NCI-H2196 treated with DMSO at 0.1 percent for 48 hours (cell line): ENCODE results near the gene BOLA2B.
"Not testable (repeated sequence)": the region's sequence is repeated elsewhere in the genome, so short reads cannot be mapped to it uniquely, and the experiment has no call there.

Source experiments
- DNase-seq: peaks from one replicate; lab custom pipeline; 2025; ENCODE audit not compliant: unreplicated experiment; lab: John Stamatoyannopoulos, UW

Gene BOLA2B

DNA sequence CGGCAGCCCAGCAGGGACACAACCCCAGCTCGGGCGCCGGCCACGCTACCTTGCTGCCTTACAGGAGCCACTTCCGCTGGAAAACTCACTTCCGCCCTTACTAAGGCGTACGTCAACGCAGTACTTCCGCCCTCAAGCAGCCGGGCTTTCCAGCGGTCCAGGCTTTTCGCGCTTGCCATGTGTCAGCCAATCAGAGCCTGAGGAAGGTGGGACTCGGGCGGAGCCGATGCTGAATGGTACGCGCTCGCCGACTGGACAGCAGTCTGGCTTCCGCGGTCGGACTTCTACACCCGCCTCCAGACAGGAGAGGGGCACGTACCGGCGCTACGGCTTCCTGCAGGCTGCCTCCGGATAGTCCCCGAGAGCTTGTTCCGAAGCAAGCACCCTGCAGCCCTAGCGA is at the start of gene BOLA2B, which contains the start of gene SLX1A:
Gene BOLA2B, minus strand, starts transcription at position 52 of the 400 bp plus-strand sequence. CDS start 71 bp downstream, outside the sequence.
Gene SLX1A, plus strand, starts transcription at position 261 of the 400 bp plus-strand sequence. CDS start 210 bp downstream, outside the sequence.
- not testable (repeated sequence) for DNase-seq

DNA sequence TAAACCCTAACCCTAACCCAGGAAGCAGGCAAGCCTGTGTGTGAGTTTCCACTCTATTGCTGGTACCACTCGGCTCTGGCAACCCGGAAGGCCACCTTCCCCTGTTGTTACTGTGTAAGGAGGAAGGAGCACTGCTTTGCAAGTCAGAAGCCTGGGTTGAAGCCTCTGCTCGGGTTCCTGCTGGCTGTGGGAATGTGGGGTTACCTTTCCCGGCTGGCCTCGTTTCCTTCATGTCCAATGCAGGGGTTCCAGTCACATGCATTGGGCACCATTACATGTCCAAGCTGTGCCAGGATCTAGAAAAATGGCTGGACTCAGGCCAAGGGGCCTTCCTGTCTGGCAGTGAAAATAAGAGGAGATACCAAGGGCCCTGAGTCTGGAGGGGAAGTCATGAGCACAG is 23.6 kb upstream of the BOLA2B start:
- DNase-seq, result not testable (repeated sequence)

DNA sequence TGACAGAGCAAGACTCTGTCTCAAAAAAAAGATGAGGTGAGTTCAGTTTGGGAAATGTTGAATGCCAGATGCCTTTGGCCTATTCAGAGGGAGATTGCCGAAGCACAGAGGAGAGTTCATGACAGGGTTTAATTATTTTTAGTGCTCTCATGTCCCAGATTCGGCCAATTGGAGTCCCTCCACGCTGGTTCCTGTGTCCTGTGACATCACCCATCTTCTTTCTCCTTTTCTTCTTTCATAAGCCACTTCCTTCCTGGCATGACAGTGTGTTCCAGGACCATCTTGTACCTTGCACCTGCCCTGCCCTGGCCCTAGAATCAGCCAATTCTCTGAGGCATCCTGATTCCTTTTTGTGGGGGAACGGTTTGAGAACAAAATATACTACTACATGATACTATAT is 17.9 kb upstream of the BOLA2B start:
- DNase-seq, result not testable (repeated sequence)

DNA sequence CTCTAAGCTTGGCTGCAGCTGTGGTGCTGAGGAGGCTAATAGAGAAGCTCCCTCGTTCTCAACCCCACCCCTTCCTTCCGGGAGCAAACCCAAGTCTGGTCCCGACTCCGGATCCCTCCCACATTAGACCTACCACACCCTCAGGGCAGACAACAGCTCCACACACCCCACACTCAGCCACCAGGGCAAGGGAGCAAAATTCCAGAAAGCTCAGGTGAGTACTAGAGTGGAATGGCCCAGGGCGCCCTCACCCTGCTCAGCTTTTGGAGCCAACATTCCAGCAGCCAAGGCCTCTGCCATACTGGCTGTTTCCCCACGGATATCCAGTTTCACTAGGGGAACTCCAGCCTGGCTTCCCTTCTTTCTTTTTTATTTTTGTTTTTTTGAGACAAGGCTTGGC is 15.6 kb upstream of the BOLA2B start:
- DNase-seq, result not testable (repeated sequence)

DNA sequence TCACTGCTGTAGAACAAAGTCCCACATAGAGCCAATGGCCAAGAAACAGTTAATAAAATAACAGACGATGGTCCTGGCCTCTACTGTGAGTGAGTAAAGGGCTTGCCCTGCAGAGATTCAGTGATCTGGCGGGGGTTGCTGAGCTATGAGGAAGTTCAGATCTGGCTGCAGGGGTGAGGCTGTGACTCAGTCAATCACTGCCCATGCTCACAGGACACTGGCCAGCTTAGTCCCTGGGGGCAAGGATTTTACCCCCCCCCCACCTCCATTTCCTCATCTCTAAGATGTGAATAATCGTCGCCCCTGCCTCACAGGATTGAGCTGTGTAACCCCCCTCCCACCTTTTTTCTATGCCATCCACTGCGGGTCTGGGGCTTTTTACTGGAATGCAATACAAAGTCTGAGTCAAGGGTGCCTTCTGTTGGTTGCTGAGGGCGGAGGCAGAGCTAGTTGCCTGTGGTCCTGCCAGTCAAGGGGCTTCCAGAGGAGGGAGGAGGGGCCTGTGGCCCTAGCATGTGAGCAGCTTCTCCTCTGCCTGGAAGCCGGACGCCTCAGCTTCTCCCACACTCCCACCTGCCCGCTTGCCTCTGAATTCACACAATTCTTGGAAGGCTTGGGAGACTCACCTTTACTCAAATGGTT is 13.7 kb upstream of the BOLA2B start:
- not testable (repeated sequence) for DNase-seq

DNA sequence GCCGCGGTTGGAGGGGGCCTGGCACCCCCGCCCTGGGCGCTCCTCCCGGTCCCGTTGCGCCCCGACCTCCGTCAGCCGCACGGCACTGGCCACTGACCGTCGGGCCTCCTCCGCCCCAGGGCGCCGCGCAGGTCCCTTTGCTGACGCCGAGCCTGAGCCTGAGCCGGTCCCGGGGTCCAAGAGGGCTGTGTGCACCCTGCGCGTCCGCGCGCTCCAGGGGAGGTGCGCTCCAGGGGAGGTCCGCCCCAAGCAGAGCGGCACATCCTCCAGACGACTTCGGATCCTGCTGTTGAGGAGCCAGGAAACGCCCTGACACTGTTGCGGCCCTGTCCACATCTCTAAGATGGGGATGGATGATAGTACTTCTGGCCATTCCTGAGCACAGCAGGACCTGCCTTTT is 12.8 kb upstream of the BOLA2B start:
- DNase-seq, result not testable (repeated sequence)

DNA sequence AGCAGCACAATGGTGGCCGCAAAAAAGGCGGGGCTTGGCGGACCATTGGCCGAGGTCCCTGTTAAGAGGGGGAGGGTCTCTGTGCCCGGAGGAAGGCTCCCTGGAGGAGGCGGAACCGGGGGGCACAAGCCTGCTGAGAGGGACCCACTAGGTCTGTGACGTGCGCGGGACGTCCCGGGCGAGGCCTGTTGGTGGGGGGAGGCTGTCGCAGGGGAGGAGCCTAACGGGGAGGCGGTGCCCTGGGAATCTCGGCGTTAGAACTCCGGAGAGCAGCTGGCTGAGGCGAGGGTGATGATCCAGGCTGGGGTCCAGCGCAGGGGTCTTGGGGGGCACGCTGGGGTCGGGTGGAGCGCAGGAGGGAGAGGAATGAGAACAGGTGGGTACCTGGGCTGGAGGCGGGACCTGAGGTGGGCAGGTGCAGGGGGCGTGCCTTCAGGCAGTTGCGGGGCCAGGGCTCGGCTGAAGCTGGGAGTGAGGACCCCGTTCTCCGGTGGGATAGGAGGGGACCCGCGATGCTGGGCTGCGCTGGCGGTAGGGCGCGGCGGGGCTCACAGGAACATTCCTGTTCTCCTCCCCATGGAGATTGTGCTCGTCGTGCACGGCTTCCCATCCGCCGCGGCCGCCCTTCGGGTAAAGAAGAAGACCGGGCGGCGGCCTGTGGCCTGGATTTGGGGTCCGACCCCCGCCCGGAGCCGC is 12.2 kb upstream of the BOLA2B start:
- not testable (repeated sequence) for DNase-seq

DNA sequence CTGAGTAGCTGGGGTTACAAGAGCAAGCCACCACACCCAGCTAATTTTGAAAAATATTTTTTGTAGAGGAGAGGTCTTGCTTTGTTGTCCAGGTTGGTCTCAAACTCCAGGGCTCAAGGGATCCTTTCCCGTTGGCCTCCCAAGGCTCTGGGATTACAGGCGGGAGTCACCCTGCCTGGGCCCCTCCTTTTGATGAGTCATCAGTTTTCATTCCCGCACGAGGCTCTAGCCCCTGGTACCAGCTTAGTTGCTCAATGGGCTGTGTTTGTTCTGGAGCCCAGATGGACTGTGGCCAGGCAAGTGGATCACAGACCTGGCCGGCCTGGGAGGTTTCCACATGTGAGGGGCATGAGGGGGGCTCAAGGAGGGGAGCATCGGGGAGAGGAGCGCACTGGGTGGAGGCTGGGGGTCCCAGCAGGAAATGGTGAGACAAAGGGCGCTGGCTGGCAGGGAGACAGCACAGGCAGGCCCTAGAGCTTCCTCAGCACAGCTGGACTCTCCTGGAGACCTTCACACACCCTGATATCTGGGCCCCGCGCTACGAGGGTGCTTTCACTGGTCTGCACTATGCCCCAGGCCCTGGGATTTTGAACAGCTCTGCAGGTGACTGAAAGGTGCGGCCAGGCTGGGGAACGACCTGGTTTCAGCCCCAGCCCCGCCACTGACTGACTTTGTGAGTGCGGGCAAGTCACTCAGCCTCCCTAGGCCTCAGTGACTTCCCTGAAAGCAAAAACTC is 6.3 kb upstream of the BOLA2B start:
- not testable (repeated sequence) for DNase-seq

DNA sequence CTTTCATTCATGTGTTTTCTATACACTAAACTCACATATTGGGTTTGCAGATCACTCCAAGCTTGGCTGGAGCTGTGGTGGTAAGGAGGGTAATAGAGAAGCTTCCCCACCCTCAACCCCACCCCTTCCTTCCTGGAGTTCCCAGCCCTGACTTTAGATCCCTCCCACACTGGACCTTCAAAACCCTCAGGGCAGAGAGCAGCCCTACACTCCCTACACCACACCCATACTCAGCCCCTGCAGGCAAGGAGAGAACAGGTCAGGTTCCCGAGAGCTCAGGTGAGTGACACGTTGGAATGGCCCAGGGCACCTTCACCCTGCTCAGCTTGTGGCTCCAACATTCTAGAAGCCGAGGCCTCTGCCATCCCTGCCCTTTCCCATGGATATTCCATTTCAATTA is 5.6 kb upstream of the BOLA2B start, which contains the start of gene SULT1A3:
Gene SULT1A3, plus strand, starts transcription at position 207 of the 400 bp plus-strand sequence. CDS start 1,474 bp downstream, outside the sequence.
- not testable (repeated sequence) for DNase-seq

DNA sequence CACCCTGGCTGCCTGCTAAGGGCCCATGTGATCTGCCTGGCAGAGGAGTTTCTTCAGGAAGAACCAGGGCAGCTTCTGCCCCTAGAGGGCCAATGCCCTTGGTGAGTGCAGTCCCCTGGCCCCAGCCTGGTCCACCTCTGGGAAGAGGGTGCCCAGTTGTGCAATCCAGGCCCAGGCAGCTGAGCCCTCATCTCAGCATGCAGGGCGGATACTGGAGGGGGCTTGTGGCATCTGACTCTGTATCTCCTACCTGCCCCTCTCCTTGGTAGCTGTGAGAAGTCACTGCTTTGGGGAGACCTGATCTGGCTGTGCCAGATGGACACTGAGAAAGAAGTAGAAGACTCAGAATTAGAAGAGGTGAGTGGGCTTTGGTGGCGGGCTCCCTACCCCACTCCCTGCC is 3.5 kb upstream of the BOLA2B start:
- DNase-seq, result not testable (repeated sequence)

DNA sequence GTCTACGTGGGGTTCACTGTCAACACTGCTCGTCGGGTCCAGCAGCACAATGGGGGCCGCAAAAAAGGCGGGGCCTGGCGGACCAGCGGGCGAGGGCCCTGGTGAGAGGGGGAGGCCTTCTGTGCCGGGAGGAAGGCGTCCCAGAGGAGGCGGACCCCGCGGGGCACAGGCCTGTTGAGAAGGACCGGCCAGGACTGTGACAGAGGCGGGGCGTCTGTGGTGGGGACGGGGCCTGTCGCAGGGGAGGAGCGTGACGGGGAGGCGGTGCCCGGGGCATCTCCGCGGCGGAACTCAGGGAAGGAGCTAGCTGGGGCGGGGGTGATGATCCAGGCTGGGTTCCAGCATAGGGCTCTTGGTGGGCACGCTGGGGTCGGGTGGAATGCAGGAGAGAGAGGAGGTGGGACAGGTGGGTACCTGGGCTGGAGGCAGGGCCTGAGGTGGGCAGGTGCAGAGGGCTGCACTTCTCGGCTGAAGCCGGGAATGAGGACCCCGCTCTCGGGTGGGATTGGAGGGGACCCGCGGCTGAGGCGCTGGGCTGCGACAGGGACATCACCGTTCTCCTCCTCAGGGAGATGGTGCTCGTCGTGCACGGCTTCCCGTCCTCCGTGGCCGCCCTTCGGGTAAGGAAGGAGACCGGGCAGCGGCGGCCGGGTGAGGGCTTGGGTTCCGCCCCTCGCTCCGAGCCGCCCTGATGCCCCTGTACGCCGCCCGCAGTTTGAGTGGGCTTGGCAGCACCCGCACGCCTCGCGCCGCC is 883 bp upstream of the BOLA2B start:
- not testable (repeated sequence) for DNase-seq

DNA sequence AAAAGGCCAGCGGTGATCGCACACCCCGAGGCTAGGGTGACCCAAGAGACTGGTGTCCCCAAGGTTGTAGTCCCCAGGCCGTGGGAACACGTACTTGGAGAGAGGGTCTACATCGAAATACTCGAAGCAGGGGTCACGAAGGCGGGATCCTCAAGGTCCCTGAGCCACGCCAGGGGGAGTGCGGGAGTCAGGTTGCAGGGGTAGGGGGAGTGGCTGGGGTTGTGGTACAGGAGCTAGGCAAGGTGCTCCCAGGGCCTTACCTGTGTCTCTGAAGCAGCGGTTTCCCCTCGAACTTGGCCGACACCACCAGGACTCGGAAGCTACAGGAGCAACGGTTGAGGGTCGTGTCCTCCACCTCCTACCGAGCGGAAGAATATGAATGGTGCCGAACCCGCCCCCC is 368 bp downstream of the BOLA2B start:
- DNase-seq, result not testable (repeated sequence)

DNA sequence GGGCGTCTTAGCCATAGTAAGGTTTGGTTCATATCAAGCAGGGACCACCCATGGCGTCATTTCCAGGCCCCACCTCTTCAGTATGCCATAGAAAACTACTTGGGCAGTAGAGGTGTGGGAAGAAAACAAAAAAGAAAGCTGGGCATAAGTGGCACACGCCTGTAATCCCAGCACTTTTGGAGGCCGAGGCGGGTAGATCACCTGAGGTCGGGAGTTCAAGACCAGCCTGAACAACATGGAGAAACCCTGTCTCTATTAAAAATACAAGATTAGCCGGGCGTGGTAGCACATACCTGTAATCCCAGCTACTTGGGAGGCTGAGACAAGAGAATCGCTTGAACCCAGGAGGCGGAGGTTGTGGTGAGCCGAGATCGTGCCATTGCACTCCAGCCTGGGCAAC is 2.3 kb downstream of the BOLA2B start:
- not testable (repeated sequence) for DNase-seq

DNA sequence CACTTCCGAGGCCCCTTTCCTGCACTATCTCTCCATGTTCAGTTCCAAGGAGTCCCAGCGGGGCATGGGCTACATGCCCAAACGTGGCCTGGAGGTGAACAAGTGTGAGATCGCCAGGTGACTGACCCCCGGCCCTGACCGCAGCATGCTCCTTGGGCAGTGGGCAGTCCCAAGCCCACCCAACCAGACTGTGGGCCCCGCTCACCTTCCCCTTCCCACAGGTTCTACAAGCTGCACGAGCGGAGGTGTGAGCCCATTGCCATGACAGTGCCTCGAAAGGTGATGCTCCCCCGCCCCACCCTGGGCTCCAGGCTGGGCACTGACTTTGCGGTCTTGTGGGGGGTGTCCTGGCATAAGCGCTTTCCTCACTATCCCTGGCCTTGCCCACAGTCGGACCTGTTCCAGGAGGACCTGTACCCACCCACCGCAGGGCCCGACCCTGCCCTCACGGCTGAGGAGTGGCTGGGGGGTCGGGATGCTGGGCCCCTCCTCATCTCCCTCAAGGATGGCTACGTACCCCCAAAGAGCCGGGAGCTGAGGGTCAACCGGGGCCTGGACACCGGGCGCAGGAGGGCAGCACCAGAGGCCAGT is 5.4 kb downstream of the BOLA2B start:
- DNase-seq, result no peak

DNA sequence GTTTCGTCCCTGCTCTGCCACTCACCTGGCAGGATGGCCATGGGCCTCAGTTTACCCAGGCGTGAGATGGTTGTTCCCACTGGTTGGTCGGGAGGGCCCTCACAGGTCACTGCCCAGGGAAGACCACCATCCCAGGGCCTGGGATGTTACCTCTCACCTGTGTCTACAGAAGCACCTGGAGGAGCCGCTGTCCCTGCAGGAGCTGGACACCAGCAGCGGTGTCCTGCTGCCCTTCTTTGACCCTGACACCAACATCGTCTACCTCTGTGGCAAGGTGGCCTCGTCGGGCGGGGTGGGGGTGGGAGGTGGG is 6.0 kb downstream of the BOLA2B start:
- no peak for DNase-seq

DNA sequence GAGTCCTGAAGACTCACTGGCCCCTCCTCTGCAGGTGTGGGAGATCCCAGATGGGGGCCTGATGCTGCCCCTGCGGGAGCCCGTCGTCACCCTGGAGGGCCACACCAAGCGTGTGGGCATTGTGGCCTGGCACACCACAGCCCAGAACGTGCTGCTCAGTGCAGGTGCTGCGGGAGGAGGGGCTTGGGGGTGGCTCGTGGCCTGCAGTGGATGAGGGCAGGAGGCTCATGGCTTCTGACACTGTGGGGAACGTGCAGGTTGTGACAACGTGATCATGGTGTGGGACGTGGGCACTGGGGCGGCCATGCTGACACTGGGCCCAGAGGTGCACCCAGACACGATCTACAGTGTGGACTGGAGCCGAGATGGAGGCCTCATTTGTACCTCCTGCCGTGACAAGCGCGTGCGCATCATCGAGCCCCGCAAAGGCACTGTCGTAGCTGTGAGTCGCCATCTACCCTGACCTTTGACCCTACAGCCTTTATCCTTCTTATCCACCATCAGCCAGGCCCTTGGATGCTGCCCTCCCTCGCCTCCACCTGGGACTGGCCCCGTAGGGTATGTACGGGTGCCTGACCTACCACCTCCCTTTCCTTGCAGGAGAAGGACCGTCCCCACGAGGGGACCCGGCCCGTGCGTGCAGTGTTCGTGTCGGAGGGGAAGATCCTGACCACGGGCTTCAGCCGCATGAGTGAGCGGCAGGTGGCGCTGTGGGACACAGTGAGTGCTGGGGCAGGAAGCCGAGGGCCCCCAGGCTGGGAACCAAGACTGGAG is 6.5 kb downstream of the BOLA2B start:
- no peak for DNase-seq

DNA sequence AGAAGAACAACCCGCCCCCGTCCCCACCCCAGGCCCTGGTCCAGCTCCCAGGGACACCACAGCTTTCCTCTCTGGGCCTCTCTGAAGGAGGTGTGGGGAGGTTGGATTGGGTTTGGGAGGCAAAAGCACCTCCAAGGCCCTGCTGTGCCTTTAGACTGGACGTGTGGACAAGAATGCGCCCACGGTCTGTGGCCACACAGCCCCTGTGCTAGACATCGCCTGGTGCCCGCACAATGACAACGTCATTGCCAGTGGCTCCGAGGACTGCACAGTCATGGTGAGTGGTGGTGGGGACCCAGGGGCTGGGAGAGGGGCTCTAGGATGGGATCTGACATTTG is 7.1 kb downstream of the BOLA2B start:
- DNase-seq, result no peak

DNA sequence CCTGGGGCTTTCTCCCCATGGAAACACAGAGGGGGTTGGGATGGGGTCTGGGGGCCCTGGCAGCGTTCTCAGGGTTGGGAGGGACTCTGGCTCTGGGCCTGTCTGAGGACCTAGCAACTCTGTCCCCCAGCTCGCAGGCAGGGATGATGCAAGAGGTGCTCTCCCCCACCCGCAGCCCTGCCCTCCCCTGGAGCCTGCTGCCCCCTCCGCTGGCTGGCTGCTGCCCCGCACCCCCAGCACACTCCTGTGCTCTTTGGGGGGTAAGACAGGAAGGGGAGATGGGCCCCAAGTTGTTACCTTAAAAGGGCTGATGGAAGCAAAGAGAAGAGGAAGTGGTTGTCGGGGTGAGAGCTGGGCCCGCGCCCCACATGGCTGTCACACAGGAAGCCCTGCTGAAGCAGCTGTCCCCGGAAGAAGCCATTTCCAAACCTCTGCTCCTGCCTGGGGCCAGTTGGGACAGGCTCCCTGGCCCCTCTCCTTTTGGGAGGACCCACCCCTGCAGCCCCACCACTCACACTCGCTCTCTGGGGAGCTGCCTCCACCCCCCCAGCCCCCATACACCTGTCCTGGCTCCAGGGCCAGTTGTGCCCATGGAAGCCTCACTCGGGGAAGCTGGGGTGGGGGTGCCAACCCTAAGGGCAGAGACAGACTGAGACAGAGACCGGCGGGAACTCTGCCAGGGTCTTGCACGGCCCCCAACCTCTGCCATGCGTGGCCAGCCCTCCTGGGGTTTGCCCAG is 7.6 kb downstream of the BOLA2B start:
- DNase-seq, result no peak

DNA sequence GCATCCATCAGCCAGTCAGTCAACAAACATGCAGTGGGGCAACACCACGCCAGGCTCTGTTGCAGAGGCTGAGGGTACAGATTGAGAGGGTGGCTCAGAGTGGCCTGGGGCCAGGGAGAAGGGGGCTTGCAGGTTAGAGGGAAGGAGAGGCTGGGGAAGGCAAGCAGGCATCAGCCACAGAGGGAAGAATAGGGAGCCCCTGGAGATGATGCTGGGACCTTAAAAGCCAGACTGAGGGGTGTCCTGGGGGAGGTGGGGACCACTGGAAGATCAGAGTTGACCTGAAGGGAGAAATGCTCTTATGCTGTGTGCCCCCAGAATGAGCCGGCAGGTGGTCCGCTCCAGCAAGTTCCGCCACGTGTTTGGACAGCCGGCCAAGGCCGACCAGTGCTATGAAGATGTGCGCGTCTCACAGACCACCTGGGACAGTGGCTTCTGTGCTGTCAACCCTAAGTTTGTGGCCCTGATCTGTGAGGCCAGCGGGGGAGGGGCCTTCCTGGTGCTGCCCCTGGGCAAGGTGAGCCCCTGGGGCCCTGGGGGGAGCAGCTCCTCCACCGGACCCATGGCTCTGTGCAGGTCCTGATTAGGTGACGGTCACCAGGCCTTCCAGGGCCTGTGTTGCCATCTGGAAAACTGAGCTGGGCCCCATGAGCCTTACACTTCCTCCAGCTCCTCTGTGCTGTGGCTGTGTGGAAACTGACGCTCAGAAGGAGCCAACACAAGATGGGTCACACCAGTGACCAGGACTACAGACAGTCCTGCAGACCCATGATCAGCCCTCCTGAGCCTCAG is 8.4 kb downstream of the BOLA2B start:
- no peak for DNase-seq
